H1 (cell line): ENCODE measurements around the gene MYO1D.

ENCODE experiments used
- CHD2 ChIP-seq: IDR thresholded peaks from 2 replicates; pipeline ENCODE4 v1.6.1; 2012; ENCODE audit warnings: low read length, improper control_type of control experiment
- EZH2 ChIP-seq: fragments of 200-600 bp; sonication (generic); IDR thresholded peaks from 2 replicates; pipeline ENCODE4 v1.7.1; 2012; ENCODE audit warnings: low read depth, mild to moderate bottlenecking, moderate library complexity, low read length, inconsistent platforms; ENCODE audit not compliant: severe bottlenecking
- TAF1 ChIP-seq: IDR thresholded peaks from 2 replicates; pipeline ENCODE4 v1.6.1; 2011; ENCODE audit warnings: mild to moderate bottlenecking, low read depth, low read length
- YY1 ChIP-seq: IDR thresholded peaks from 2 replicates; pipeline ENCODE4 v1.6.1; 2011; ENCODE audit warnings: low read depth, mild to moderate bottlenecking, low read length
- TF ChIP-seq, protein P1 (sequence below), 3 experiments: IDR thresholded peaks; 1 replicate in 2 of 3; 2 replicates in 1 of 3; pipeline versions ENCODE4 v1.5.1 to v1.6.1; 2011; ENCODE audit warnings: low read length in 3 of 3, mild to moderate bottlenecking in 3 of 3, inconsistent platforms in 2 of 3, low read depth in 1 of 3, moderate library complexity in 1 of 3; ENCODE audit not compliant: insufficient read depth in 1 of 3; ENCODE audit errors: control extremely low read depth in 1 of 3

DNA sequence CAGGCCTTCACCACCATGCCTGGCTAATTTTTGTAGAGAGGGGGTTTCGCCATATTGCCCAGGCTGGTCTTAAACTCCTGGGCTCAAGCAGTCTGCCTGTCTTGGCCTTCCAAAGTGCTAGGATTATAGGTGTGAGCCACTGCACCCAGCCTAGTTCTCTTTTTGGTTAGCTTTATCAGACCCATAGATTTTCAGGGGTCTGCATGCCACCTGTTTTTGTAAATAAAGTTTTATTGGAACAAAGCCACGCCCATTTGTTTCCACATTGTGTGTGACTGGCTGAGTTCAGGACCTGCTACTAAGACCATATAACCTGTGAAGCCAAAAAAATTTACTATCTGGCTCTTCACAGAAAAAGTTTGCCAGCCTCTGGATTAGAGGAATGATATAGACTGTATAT is 425.0 kb downstream of the MYO1D start:
- TF ChIP-seq EZH2 (no peak), TAF1 (no peak), CHD2 (no peak), YY1 (no peak)
- TF ChIP-seq, protein P1, sequence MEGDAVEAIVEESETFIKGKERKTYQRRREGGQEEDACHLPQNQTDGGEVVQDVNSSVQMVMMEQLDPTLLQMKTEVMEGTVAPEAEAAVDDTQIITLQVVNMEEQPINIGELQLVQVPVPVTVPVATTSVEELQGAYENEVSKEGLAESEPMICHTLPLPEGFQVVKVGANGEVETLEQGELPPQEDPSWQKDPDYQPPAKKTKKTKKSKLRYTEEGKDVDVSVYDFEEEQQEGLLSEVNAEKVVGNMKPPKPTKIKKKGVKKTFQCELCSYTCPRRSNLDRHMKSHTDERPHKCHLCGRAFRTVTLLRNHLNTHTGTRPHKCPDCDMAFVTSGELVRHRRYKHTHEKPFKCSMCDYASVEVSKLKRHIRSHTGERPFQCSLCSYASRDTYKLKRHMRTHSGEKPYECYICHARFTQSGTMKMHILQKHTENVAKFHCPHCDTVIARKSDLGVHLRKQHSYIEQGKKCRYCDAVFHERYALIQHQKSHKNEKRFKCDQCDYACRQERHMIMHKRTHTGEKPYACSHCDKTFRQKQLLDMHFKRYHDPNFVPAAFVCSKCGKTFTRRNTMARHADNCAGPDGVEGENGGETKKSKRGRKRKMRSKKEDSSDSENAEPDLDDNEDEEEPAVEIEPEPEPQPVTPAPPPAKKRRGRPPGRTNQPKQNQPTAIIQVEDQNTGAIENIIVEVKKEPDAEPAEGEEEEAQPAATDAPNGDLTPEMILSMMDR (IDR thresholded peaks at IDR 0.05; ENCODE audit: control extremely low read depth in 1 of 3, insufficient read depth in 1 of 3, low read depth in 1 of 3, low read length in 3 of 3), result no peak
